Suprapubic skin (tissue), 4 donors: ENCODE results near the gene OSR1. TPM values are rescaled to one million over a fixed set of nuclear protein-coding genes. Genes with fewer than 3 reads are reported as not detected.

Experiments used
- DNase-seq, 2 donors: peaks; one replicate each; pipeline ENCODE4 v3.0.0-alpha.2; 2019; ENCODE audit warnings: low spot score in 2 of 2
- H3K27ac ChIP-seq: fragments of 200-600 bp; sonication (generic); one replicate; pipeline ENCODE4 v1.5.1; 2019
- H3K27me3 ChIP-seq: fragments of 200-600 bp; sonication (generic); one replicate; pipeline ENCODE4 v1.5.1; 2019
- H3K36me3 ChIP-seq: fragments of 200-600 bp; sonication (generic); one replicate; pipeline ENCODE4 v1.5.1; 2019
- H3K4me1 ChIP-seq: fragments of 200-600 bp; sonication (generic); one replicate; pipeline ENCODE4 v1.5.1; 2019
- H3K4me3 ChIP-seq: fragments of 200-600 bp; sonication (generic); one replicate; pipeline ENCODE4 v1.5.1; 2019; ENCODE audit warnings: mild to moderate bottlenecking
- H3K9me3 ChIP-seq: fragments of 200-600 bp; sonication (generic); one replicate; pipeline ENCODE4 v1.5.1; 2019
- EP300 ChIP-seq: sonication (generic); formaldehyde crosslinking; IDR thresholded peaks from one replicate; pipeline ENCODE4 v1.6.1; 2017; ENCODE audit warnings: antibody characterized with exemption
- POLR2A ChIP-seq, 2 donors: fragments of 450-650 bp; IDR thresholded peaks; one replicate each; pipeline ENCODE4 v1.6.1; 2017; ENCODE audit warnings: antibody characterized with exemption in 2 of 2, mild to moderate bottlenecking in 2 of 2, moderate library complexity in 2 of 2
- POLR2AphosphoS5 ChIP-seq, 3 donors: sonication (generic); formaldehyde crosslinking; IDR thresholded peaks; one replicate each; pipeline ENCODE4 v1.6.1; 2017; ENCODE audit warnings: antibody characterized with exemption in 3 of 3
- WGBS: methylation state at CpG from one replicate; pipeline ENCODE4 v1.1.5; 2018; 5-methylcytosine and 5-hydroxymethylcytosine counted together
- total RNA-seq, 4 donors: library from RNA; depleted of rRNA; stranded (reverse); fragments of >200 nt; gene quantifications; one replicate each; pipeline ENCODE4 v1.1.0, GENCODE V29; 2016
- TF ChIP-seq, protein P1 (sequence below), 2 donors: fragments of 200-600 bp in 1 of 2; fragments of 450-650 bp in 1 of 2; sonication (generic) in 1 of 2; IDR thresholded peaks; one replicate each; pipeline ENCODE4 v1.5.1; 2016 to 2019; ENCODE audit warnings: antibody characterized with exemption in 2 of 2, mild to moderate bottlenecking in 1 of 2, moderate library complexity in 1 of 2

OSR1 gene
- total RNA-seq, 4 donors from 2014 or later, result 3.0 to 12.8 (median 5.6) TPM

DNA sequence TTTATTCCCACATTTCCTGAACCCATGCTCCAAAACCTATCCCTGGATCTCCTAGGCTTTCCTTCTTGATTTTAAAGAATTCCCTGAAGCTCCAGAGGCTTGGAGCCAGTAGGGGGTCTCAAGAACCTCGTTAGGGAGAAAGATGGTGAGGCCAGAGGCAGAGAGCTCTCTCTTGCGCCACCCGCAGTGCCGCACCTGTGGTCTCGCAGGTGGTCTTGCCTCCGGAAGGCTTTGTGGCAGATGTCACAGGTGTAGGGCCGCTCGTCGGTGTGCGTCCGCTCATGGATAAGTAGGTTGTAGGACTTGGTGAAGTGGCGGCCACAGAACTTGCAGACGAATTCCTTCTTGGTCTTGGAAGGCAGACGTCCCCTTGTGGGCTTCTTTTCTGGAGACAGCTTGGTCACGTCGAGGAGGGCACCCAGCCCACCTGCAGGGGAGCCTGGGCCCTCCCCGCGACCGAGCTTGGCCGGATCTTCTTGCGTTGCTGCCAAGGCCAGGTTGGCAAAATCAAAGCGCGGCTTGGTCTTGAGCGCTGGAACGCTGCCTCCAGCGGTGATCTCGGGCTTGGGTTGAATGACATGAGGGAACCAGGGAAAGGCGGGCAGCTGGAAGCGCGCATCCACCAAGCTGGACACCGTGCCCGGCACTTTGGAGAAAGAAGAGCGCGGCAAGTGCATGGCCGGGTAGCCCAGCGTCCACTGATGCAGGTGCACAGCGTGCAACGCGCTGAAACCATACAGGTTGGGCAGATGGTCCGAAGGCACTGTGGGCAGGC is 5.3 kb downstream of the OSR1 start:
- no peak for DNase-seq
- Histone ChIP-seq H3K4me3 (no peak overlapping the region), H3K9me3 (no peaks in the 10 kb centered on the region), H3K27me3 (peaks cover 90% of the 10 kb centered on the region), H3K27ac (no peak overlapping the region), H3K36me3 (no peaks in the 10 kb centered on the region), H3K4me1 (peaks cover 49% of the 10 kb centered on the region)
- WGBS, result 36% methylated on average over 23 of the region's 40 CpGs
- TF ChIP-seq, protein P1, sequence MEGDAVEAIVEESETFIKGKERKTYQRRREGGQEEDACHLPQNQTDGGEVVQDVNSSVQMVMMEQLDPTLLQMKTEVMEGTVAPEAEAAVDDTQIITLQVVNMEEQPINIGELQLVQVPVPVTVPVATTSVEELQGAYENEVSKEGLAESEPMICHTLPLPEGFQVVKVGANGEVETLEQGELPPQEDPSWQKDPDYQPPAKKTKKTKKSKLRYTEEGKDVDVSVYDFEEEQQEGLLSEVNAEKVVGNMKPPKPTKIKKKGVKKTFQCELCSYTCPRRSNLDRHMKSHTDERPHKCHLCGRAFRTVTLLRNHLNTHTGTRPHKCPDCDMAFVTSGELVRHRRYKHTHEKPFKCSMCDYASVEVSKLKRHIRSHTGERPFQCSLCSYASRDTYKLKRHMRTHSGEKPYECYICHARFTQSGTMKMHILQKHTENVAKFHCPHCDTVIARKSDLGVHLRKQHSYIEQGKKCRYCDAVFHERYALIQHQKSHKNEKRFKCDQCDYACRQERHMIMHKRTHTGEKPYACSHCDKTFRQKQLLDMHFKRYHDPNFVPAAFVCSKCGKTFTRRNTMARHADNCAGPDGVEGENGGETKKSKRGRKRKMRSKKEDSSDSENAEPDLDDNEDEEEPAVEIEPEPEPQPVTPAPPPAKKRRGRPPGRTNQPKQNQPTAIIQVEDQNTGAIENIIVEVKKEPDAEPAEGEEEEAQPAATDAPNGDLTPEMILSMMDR (IDR thresholded peaks at IDR 0.05), result no peak
- TF ChIP-seq EP300 (no peak), POLR2AphosphoS5 (IDR thresholded peaks at IDR 0.05) (no peak), POLR2A (IDR thresholded peaks at IDR 0.05) (no peak)

DNA sequence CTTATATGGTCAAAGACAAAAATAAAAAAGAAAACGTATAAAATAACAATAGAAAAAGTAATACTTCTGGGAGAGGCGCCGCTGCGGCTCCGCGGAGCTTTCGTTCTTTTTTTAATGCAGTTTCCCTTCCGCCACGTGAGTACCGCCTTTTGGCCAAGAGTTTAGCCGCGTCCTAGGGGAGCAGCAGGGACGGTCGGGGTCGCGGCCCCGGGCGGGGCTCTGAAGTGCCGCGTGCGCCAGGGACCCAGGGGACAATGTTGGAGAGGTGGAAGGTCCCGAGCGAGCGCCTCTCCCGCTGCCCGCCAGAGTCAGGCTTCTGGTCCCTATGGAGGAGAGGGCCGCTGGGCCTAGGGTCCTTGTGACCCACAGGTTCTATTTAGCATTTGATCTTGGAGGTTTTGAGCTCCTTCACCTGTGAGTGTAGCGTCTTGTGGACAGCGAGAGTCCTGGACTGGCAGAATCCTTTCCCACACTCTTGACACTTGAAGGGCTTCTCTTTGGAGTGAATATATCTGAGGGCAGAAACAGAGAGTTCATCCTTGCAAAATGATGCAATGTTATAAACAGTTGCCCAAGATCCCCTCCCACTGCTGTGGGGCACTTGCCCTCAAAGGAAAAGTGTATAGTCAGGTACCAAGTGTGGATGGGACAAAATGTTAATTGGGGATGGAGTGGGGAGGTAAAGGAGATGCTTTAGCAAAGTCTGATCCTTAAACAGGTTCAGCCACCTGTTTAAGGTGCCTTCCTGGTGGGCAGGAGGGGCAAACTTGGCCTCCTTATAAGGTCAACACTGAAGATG is 6.3 kb downstream of the OSR1 start:
- Histone ChIP-seq H3K36me3 (no peaks in the 10 kb centered on the region), H3K4me1 (peaks cover 42% of the 10 kb centered on the region), H3K9me3 (no peaks in the 10 kb centered on the region), H3K27me3 (peaks cover 79% of the 10 kb centered on the region), H3K27ac (no peak overlapping the region), H3K4me3 (peak overlapping the region; percentile 28)
- DNase-seq, result no peak
- TF ChIP-seq EP300, result no peak
- no peak for TF ChIP-seq POLR2A (IDR thresholded peaks at IDR 0.05)
- 48% methylated on average over 29 of the region's 29 CpGs for WGBS

DNA sequence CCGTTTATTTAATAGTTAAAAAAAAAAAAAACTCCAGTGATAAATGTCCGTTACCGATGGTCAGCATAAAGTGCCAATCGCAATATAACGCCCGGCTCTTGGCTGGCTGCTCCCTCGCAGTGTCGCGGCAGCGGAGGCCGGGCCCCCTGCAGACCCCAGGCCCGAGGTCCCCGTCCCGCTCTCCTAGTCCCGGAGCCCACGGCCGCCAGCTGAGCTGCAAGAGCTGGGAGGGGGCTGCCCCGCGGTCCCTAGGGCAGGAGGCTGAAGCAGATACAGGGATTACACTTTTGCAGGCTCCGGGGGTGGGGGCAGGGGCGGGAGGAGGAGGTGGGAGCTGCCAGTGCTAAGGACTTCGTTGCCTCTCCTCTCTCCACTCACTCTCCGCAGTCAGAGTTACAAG is 6.9 kb downstream of the OSR1 start:
- DNase-seq, result no peak
- H3K27me3 ChIP-seq, result peaks cover 73% of the 10 kb centered on the region
- peak overlapping the region; percentile 28 for H3K4me3 ChIP-seq
- peaks cover 41% of the 10 kb centered on the region for H3K4me1 ChIP-seq
- H3K36me3 ChIP-seq, result no peaks in the 10 kb centered on the region
- no peak for TF ChIP-seq EP300
- no peak for TF ChIP-seq POLR2AphosphoS5 (IDR thresholded peaks at IDR 0.05)
- TF ChIP-seq, protein P1 (IDR thresholded peaks at IDR 0.05), result no peak
- no peak for TF ChIP-seq POLR2A (IDR thresholded peaks at IDR 0.05)
- H3K27ac ChIP-seq, result no peak overlapping the region
- WGBS, result 32% methylated on average over 22 of the region's 23 CpGs
- H3K9me3 ChIP-seq, result no peaks in the 10 kb centered on the region

DNA sequence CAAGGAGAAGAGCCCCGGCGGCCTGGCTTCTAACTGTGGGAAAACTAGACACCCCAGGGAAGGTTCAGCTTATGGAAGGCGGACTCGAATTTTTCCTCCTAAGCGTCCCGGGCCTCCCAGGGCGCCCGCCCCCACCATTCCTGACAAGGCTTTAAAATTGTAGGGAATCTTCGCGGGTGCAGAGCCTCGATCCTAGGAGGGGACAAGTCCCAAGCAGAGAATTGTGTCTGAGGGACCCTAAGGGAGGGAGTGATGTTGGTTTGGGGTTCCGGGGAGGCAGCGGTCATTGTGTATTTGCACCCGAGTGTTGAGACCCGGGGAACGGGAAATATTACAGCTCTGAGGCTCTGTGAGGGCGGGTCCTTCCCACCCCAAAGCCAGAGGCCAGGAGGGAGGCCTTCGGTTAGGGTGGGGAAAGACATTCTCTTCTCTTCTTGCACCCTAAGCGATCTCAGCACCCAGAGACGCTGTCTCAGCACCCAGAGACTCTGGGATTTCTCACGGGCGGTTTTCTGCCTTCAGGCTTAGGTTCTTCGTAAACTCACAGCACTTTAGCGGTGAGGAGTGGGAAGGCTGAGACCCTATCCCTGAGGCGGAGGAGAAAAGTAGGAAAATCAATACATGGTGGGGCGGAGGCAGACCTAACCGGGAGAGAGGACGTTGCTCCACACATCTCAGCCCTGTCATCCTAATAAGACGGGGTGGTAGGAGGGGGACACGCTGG is 7.6 kb downstream of the OSR1 start:
- H3K36me3 ChIP-seq, result no peaks in the 10 kb centered on the region
- no peaks in the 10 kb centered on the region for H3K9me3 ChIP-seq
- no peak overlapping the region for H3K27ac ChIP-seq
- TF ChIP-seq POLR2AphosphoS5 (IDR thresholded peaks at IDR 0.05) (no peak), EP300 (no peak), POLR2A (IDR thresholded peaks at IDR 0.05) (no peak)
- TF ChIP-seq, protein P1 (IDR thresholded peaks at IDR 0.05), result no peak
- peak overlapping the region; percentile 30 for H3K4me3 ChIP-seq
- WGBS, result 36% methylated on average over 21 of the region's 30 CpGs
- peaks cover 67% of the 10 kb centered on the region for H3K27me3 ChIP-seq
- DNase-seq, result no peak
- peaks cover 35% of the 10 kb centered on the region for H3K4me1 ChIP-seq

DNA sequence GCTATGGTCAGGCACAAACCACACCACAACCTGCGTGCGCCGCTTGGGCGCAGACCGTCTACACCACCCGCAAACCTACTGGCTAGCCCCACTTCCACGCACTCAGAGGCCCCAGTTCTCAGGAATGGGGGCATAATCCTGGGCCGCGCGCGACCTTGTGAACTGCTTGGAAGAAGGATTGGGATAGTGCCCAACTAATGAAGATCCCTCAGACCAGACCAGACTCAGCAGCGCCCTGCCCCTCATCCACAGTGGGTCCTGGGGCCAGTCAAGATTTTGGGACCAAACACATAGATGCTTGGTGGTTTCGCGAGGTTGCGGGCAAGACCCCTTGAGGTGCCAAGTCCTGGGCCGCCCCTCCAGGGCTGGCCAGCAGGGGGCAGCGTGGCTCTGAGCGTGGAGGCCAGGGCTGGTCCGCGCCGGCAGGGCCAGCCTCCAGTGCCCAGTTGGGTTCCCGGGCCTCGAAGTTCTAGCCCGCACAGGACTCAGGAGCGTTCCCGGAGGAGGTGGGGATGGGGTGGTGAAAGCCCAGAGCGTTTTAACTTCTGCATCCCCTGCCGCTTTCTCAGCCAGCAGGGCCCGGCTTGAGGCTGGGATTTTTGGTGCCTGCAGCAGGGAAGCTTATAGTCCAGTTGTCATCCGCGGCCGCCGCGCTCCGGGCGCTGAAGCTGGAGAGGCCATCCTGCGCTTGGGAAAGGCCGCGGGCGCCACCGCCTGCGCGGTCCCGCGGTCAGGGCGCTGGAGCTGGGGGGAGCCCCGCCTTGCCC is 8.3 kb downstream of the OSR1 start:
- DNase-seq, result peak in 1 of 2 donors; percentile 66
- TF ChIP-seq POLR2AphosphoS5 (IDR thresholded peaks at IDR 0.05), result no peak
- TF ChIP-seq, protein P1 (IDR thresholded peaks at IDR 0.05), result peak; percentile 26 to 58
- Histone ChIP-seq H3K4me3 (peak overlapping the region; percentile 30), H3K4me1 (peaks cover 30% of the 10 kb centered on the region), H3K27ac (no peak overlapping the region), H3K27me3 (peaks cover 59% of the 10 kb centered on the region), H3K9me3 (no peaks in the 10 kb centered on the region), H3K36me3 (no peaks in the 10 kb centered on the region)
- WGBS, result 61% methylated on average over 45 of the region's 47 CpGs
